ENCODE measurements around the gene MXD1. TPM values are rescaled to one million over a fixed set of nuclear protein-coding genes. Genes with fewer than 3 reads are reported as not detected.

MXD1 gene
- polyA plus RNA-seq, 1 of the 3 experiments (the other 2 are of a cell fraction) = 2.3 TPM

- Histone ChIP-seq H3K4me2 (no peak overlapping the region), H3K9me3 (no peaks in the 10 kb centered on the region), H3K9ac (no peak overlapping the region), H4K20me1 (ENCODE audit: insufficient read depth) (no peaks in the 10 kb centered on the region), H3K9me2 (no peaks in the 10 kb centered on the region), H3K79me2 (ENCODE audit: insufficient read depth) (no peaks in the 10 kb centered on the region), H3K36me3 (replicated peaks in 1 of 2; ENCODE audit: control insufficient read depth in 1 of 2, insufficient read depth in 2 of 2, low read length in 1 of 2) (peaks cover 22 to 27% of the 10 kb centered on the region in 2 experiments), H3F3A (replicated peaks; ENCODE audit: insufficient read depth) (no peaks in the 10 kb centered on the region), H2AFZ (ENCODE audit: low read depth) (no peak overlapping the region), H3K4me3 (ENCODE audit: low read depth in 2 of 2, low read length in 1 of 2) (no peak overlapping the region), H3K27me3 (ENCODE audit: insufficient read depth) (no peaks in the 10 kb centered on the region), H3K4me1 (ENCODE audit: control insufficient read depth in 1 of 2, insufficient read depth in 2 of 2, low read depth in 1 of 2, low read length in 1 of 2) (peaks cover 0 to 8% of the 10 kb centered on the region in 2 experiments; a peak in 1 of 4 replicates), H3K27ac (ENCODE audit: low read depth in 2 of 2, low read length in 1 of 2) (no peak overlapping the region)
- TF ChIP-seq SMC3 (IDR thresholded peaks at IDR 0.05; ENCODE audit: low read depth, low read length) (no peak), NFIC (IDR thresholded peaks at IDR 0.05; ENCODE audit: borderline replicate concordance) (no peak), GATA2 (CRISPR knock-in tag; IDR thresholded peaks at IDR 0.05) (no peak), TAF1 (IDR thresholded peaks at IDR 0.05; ENCODE audit: borderline replicate concordance, low read depth, low read length) (no peak), NRF1 (IDR thresholded peaks at IDR 0.05; ENCODE audit: low read depth, low read length) (no peak), TEAD4 (IDR thresholded peaks at IDR 0.05; ENCODE audit: borderline replicate concordance, insufficient read depth) (no peak), RXRA (IDR thresholded peaks at IDR 0.05; ENCODE audit: borderline replicate concordance, low read depth) (no peak), PBX3 (IDR thresholded peaks at IDR 0.05) (no peak), FOXJ3 (CRISPR knock-in tag; IDR thresholded peaks at IDR 0.05) (no peak), IRF3 (IDR thresholded peaks at IDR 0.05; ENCODE audit: low read depth, low read length) (no peak), SIN3A (IDR thresholded peaks at IDR 0.05; ENCODE audit: borderline replicate concordance, low read depth, low read length) (no peak), MEF2A (IDR thresholded peaks at IDR 0.05; ENCODE audit: borderline replicate concordance, low read depth) (no peak), ZBTB33 (IDR thresholded peaks at IDR 0.05; ENCODE audit: borderline replicate concordance, low read depth) (no peak), RAD21 (IDR thresholded peaks at IDR 0.05; ENCODE audit: low read length) (no peak), EP300 (IDR thresholded peaks at IDR 0.05; ENCODE audit: borderline replicate concordance in 1 of 2, low read depth in 1 of 2, low read length in 1 of 2) (no peak), RFX5 (IDR thresholded peaks at IDR 0.05; ENCODE audit: low read length) (no peak), FOSL2 (IDR thresholded peaks at IDR 0.05; ENCODE audit: borderline replicate concordance, low read depth) (no peak), CHD2 (IDR thresholded peaks at IDR 0.05; ENCODE audit: low read length, partially characterized antibody) (no peak)
- CTCF ChIA-PET = no interaction called here
- WGBS (ENCODE audit: low lambda C conversion rate) = 92% methylated on average over 11 of the region's 11 CpGs
- no peak for DNase-seq
- POLR2A ChIA-PET = no interaction called here
Measured at GRCh38 chr2:69943000-69943842, 28.3 kb downstream of the MXD1 start.
